ENCODE measurements around the gene IFNA13.
"Not testable (repeated sequence)": the region's sequence is repeated elsewhere in the genome, so short reads cannot be mapped to it uniquely, and the experiment has no call there.

Gene IFNA13

GRCh38 chr9:21367957-21368356 is at the start of gene IFNA13:
Gene IFNA13 (minus strand): TSS chr9:21368057. CDS start chr9:21368010, 47 bp downstream.
- no peak for DNase-seq

DNA sequence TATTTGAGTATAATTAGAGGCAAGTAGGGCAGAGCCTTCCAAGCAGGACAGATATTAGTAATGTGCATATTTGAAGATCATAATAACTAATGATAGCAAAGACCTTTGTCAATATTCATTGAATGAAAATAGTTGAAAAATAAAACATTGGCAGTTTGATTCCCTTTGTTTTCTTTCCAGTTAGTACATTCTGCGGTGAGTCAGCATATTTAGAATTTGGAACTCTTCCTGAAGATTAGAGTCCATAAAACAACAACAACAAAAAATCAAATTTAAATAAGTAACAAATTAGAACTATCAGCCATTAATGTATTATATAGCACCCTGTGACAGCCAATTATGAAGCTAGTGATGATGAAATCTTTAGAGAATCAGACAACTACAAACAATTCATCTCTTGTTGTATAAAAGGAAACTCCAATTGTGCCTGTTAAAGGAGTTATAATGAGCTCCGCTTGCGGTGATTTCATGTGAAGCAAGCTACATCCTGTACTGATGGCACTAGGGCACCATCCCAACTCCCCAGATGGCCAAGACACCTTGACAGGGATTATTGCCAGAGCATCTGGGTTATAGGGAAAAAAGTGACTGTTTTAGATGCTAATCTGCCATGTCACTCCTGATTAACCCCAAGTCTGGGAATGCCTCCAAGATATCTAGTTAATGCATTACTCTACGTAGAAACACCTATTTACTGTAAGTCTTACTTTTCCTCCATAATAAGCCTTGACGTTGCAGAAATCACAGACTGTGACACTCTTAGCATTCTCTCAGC is 47.8 kb upstream of the IFNA13 start:
- no peak for DNase-seq

- no peak for DNase-seq
These were observed 46.5 kb upstream of the IFNA13 start for GRCh38 chr9:21414220-21414940.

DNA sequence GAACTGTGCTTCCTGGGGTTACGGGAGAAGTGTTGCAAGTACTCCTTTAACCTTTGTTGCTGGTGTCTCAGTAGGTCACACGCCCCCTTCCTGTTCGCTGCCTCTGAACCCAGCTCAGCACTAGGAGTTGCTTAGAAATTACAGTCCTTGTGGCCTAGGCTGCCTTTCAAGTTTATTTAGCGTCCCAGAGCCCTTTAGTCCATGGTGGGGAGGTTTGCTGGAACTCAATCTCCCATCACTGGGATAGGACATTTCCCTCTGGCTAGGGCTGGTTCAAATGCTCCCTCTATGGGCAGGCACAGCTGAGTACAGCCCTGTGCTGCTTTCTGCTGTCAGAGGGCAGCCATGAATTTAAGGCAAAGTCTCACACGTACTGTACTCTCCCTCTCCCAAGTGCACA is 45.8 kb upstream of the IFNA13 start:
- DNase-seq, result peak in 11 of 51 donors; percentile 11 to 35 (median 14)

- no peak for DNase-seq
These were observed 45.3 kb upstream of the IFNA13 start for GRCh38 chr9:21413151-21413550.

DNA sequence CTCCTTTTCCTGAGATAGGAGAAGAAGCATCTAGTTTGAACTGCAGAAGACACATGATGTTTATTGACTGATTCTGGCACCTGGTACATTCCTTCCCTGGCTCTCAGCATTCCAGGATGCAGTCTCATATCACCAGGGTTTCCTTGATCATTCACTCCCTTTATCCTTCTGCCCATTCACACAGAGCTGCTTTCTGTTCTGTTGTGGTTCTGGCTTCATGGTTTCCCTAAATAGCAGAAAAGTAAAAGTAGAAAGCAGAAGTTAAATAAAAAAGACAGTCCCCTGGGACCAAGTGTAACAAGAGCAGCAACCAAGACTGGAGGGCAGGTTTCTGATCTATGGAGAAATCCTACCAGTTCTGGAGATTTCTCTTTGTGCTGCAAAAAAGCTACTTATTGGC is 44.2 kb upstream of the IFNA13 start:
- no peak for DNase-seq

DNA sequence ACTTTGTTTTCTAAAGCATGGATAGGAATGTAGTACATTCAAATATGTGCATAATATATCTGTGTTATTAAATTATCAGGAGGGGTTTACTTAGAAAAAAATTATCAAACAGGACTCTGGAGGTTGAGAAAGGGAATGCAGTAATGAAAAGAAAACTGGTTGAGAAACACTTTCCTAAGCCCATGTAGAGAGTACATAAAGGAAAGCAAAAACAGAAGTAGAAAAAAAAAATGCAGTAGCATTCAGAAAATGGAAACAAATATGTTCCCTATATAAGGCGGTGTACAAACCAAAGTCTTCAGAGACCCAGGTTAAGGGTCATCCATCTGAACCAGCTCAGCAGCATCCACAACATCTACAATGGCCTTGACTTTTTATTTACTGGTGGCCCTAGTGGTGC is 41.0 kb upstream of the IFNA13 start, which contains the start of gene IFNA8:
TSS of gene IFNA8 (plus strand) at position 301 of the 400 bp plus-strand sequence. CDS start at position 361, 60 bp downstream.
- DNase-seq, result no peak

GRCh38 chr9:21404146-21404545 is 36.3 kb upstream of the IFNA13 start:
- DNase-seq, result no peak

- DNase-seq, result peak in 24 of 51 donors; percentile 8 to 66 (median 24)
These were observed 34.8 kb upstream of the IFNA13 start for GRCh38 chr9:21402386-21403251.

DNA sequence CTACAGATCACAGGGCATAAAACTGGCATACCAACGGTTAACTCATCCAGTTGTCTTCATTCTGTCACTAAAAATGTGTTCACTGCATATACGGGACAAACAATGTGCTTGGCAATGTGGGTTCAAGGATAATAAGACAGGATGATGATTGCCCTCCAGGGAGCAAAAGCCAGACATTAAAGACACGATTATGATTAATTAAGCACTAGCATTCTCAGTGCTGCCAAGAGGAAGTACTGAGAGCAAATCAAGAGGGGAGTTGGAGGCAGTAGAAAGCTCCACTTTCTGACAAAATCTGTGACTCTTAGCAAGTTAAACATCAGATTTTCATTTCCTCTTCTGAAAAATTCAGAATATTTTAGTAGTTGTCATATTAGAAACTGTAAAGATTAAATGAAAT is 32.1 kb upstream of the IFNA13 start:
- no peak for DNase-seq

DNA sequence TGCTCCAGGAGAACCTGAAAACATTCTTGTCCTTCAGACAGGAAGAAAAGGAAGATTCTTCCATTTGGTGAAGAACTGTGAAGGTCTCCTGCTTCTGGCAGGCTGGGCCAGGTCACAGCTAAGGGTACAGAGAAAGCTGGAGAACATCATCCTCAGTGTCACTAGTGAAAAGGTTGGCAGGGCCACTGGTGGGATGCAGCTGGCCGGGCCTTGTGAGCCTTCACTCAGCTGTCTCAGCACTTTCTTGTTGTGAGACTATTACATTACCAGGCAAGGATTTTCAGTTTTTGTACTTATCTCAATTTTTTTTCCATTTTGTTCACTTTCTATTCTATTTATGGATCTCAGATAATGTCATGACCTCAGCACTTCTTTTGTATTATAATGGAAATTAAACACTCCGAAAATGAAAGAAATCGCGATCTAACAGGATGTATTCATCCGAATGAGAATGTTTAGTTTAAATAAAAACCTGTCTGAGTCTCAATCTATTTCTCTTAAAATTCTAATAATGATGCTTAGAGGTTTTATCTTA is 31.2 kb upstream of the IFNA13 start:
- no peak for DNase-seq

DNA sequence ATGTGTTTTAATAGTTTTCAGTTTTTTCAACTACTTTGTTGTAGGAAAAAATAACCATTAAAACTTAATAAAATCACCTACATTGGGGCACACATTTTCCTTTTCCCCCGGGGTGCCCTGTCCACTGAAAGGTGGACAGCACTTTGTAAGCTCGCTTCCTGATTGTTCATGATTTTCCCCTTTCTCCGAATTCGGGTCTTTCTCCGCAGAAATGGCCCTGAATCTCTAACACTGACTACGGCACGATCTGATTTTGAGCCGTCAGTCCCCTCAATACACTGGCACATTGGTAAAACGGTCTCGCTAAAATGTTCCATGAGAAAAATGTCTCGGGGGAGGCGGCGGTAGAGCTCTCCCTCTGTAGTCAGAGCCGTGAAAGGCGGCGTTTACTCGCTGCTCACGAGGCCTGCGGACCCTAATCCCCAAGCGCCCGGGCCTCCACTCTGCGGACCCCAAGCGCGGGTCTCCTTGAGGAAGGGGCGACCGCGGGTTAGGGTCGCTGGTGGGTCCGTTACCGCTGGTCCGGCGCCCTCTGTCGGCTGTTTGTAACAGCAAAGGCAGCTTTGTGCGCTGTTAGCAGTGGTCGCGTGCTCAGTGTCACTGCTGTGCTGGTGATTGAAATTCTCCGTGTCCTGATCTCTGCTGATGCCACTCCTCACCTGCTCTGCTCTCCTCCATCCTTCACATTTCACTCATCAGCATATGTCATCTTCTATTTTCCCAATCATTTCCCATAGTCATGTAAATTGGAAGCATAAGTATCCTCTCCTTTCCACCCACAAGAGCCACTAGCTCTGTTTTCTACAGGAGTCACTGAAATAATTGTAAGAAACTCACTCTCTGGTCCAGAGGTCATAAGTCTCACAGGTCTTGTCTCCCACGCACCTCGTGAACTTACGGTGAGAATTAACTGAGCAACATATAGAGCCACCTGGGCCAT is 28.2 kb upstream of the IFNA13 start:
- peak in 41 of 51 donors; percentile 17 to 78 (median 41) for DNase-seq

GRCh38 chr9:21392270-21392669 is 24.4 kb upstream of the IFNA13 start:
- no peak for DNase-seq

- DNase-seq, result no peak
These were observed 17.3 kb upstream of the IFNA13 start, which contains the start of gene IFNA2 for GRCh38 chr9:21385131-21385670. Gene IFNA2 (minus strand): TSS chr9:21385398. CDS start chr9:21385329, 69 bp downstream.

GRCh38 chr9:21383627-21384026 is 15.8 kb upstream of the IFNA13 start:
- no peak for DNase-seq

GRCh38 chr9:21381448-21382339 is 13.8 kb upstream of the IFNA13 start:
- no peak for DNase-seq

DNA sequence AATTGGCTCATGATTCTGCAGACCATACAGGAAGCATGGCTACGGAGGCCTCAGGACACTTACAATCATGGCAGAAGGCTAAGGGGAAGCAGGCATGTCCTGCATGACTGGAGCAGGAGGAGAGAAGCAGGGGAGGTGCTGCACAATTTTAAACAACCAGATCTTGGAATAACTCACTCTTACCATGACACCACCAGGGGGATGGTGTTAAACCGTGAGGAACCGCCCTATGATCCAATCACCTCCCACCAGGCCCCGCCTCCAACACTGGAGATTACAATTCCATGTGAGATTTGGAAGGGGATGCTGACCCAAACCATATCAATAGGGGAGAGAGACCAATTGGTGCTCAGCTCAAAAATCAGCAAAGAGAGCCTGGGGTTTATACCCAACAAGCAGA is 3.6 kb upstream of the IFNA13 start:
- not testable (repeated sequence) for DNase-seq

GRCh38 chr9:21367169-21367568 is 688 bp downstream of the IFNA13 start:
- not testable (repeated sequence) for DNase-seq

DNA sequence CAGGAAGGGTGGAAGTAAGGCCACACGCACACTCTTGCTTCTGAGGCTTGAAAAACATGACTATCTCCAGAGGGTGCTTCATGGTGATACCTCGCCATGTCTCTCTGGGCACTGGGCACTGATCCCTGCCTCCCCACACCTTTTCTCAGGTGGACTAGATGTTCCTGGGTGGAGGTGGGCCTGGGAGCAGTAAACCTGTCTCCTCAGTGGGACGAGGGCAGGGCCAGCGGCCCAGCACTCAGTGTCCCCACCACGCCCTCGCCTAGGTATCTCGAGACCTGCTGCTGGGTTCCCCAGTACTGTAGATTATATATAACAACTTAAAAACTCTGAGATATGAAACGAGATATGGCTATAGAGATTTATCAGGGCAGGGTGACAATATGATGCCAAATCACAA is 5.6 kb downstream of the IFNA13 start:
- no peak for DNase-seq
